ENCODE measurements around the gene COG5. TPM values are rescaled to one million over a fixed set of nuclear protein-coding genes. Genes with fewer than 3 reads are reported as not detected.

Gene COG5
- total and polyA plus RNA-seq, 2 experiments from 2014 or later = 15.8 to 53.5 TPM

DNA sequence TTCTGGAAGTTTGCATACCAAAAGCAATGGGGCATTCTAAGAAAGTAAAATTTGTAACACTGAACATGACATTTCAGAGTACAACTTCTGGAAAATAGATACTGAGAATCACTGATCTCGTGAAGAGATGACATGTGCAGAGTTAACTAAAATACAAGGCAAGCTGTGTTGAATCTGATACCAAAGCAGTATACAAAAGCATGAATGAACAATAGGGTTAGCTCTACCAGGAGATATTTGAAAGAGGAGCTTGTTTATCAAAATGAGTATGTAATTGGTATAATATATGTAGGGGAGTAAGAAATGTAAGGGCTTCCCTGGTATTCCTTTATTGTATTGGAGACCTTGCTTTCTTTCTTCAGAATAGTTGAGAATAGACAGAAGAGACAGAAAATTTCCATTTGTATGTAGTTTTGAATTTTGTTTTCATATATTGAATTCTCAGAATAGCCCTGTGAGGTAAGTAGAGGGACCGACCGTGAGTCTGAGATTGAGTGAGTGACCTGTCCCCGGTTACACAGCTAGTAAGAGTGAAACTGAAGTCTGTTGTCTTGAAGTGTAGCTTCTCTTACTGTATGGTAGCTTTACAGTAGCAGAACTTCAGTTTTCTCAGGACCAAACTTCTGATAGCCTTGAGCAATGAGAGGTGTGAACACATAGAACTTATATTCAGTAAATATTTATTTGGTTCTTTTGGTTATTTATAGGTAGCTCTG, 389.9 kb downstream of the COG5 start:
- no peak for DNase-seq (ENCODE audit: low spot score)
- Histone ChIP-seq H3K4me3 (no peak overlapping the region), H3K27me3 (no peaks in the 10 kb centered on the region), H3K4me2 (peak overlapping the region; percentile 4), H3K9me3 (ENCODE audit: low read depth) (no peaks in the 10 kb centered on the region), H4K20me1 (ENCODE audit: insufficient read depth, poor library complexity, severe bottlenecking) (peaks cover 83% of the 10 kb centered on the region), H3K36me3 (replicated peaks; ENCODE audit: insufficient read depth, low read depth) (no peaks in the 10 kb centered on the region), H2AFZ (no peak overlapping the region), H3K79me2 (peaks cover 88% of the 10 kb centered on the region), H3K27ac (no peak overlapping the region), H3K4me1 (ENCODE audit: insufficient read depth) (peaks cover 9% of the 10 kb centered on the region), H3K9me2 (replicated peaks; ENCODE audit: insufficient read depth) (no peaks in the 10 kb centered on the region)
- WGBS (ENCODE audit: low lambda C conversion rate, missing lambda C conversion rate) = 85% methylated on average over 4 of the region's 4 CpGs
- TF ChIP-seq EZH2 (IDR thresholded peaks at IDR 0.05; ENCODE audit: borderline replicate concordance) = no peak
- no peak for TF ChIP-seq EZH2phosphoT487 (IDR thresholded peaks at IDR 0.05; ENCODE audit: low read depth, severe bottlenecking, unreplicated experiment)
- TF ChIP-seq CTCF (IDR thresholded peaks at IDR 0.05; ENCODE audit: poor library complexity) = no peak

GRCh38 chr7:107173191-107173590, 390.5 kb downstream of the COG5 start:
- no peak overlapping the region for H3K4me2 ChIP-seq
- no peak overlapping the region for H3K4me3 ChIP-seq
- no peaks in the 10 kb centered on the region for H3K36me3 ChIP-seq (replicated peaks; ENCODE audit: insufficient read depth, low read depth)
- WGBS (ENCODE audit: low lambda C conversion rate, missing lambda C conversion rate) = 85% methylated on average over 2 of the region's 2 CpGs
- TF ChIP-seq EZH2phosphoT487 (IDR thresholded peaks at IDR 0.05; ENCODE audit: low read depth, severe bottlenecking, unreplicated experiment) = no peak
- no peak for TF ChIP-seq CTCF (IDR thresholded peaks at IDR 0.05; ENCODE audit: poor library complexity)
- no peak for TF ChIP-seq EZH2 (IDR thresholded peaks at IDR 0.05; ENCODE audit: borderline replicate concordance)
- H3K9me3 ChIP-seq (ENCODE audit: low read depth) = no peaks in the 10 kb centered on the region
- peaks cover 76% of the 10 kb centered on the region for H4K20me1 ChIP-seq (ENCODE audit: insufficient read depth, poor library complexity, severe bottlenecking)
- H3K9me2 ChIP-seq (replicated peaks; ENCODE audit: insufficient read depth) = no peaks in the 10 kb centered on the region
- H3K4me1 ChIP-seq (ENCODE audit: insufficient read depth) = peaks cover 9% of the 10 kb centered on the region
- H3K27ac ChIP-seq = no peak overlapping the region
- DNase-seq (ENCODE audit: low spot score) = no peak
- H3K27me3 ChIP-seq = no peaks in the 10 kb centered on the region
- no peak overlapping the region for H2AFZ ChIP-seq
- H3K79me2 ChIP-seq = peaks cover 81% of the 10 kb centered on the region

DNA sequence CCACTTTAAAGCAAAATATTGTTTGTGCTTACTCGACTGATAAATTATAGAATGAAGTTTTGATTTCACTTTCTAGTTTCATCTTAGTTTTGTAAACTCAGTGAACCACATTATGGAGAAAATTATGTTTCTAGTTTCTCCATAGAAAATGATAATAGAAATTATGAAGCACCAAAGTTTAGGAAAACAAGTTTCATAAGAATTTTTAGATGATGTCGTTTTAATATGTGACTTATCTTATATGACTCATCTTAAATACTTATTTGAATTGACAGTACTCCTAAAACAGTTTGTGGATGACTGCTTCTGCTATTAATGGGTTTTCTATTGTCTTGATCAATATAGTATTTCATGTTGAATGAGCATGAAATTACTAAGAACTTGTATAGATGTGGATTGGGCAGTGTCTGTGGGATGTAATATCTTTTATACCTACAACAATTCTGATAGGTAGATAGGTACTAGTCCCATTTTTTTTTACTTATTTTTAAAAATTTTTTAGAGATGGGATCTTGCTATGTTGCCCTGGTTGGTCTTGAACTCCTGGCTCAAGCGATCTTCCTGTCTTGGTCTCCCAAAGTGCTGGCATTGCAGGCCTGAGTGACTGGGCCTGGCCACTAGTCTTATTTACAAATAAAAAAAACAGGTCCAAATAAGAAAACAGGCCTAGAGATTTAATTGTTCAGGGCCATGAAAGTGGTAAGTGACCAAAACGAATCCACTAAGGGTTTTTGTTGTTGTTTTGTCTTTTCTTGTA, 391.3 kb downstream of the COG5 start:
- no peaks in the 10 kb centered on the region for H3K9me2 ChIP-seq (replicated peaks; ENCODE audit: insufficient read depth)
- H3K27me3 ChIP-seq = no peaks in the 10 kb centered on the region
- no peaks in the 10 kb centered on the region for H3K9me3 ChIP-seq (ENCODE audit: low read depth)
- H3K4me1 ChIP-seq (ENCODE audit: insufficient read depth) = peaks cover 9% of the 10 kb centered on the region
- no peaks in the 10 kb centered on the region for H3K36me3 ChIP-seq (replicated peaks; ENCODE audit: insufficient read depth, low read depth)
- DNase-seq (ENCODE audit: low spot score) = no peak
- H3K79me2 ChIP-seq = peaks cover 74% of the 10 kb centered on the region
- no peak overlapping the region for H2AFZ ChIP-seq
- no peak overlapping the region for H3K27ac ChIP-seq
- H4K20me1 ChIP-seq (ENCODE audit: insufficient read depth, poor library complexity, severe bottlenecking) = peaks cover 69% of the 10 kb centered on the region
- H3K4me2 ChIP-seq = no peak overlapping the region
- WGBS (ENCODE audit: low lambda C conversion rate, missing lambda C conversion rate) = 94% methylated on average over 4 of the region's 4 CpGs
- TF ChIP-seq EZH2 (IDR thresholded peaks at IDR 0.05; ENCODE audit: borderline replicate concordance) (no peak), EZH2phosphoT487 (IDR thresholded peaks at IDR 0.05; ENCODE audit: low read depth, severe bottlenecking, unreplicated experiment) (no peak), CTCF (IDR thresholded peaks at IDR 0.05; ENCODE audit: poor library complexity) (no peak)
- H3K4me3 ChIP-seq = no peak overlapping the region
